Fibroblast of the aortic adventitia (primary cell): ENCODE measurements around the gene PPM1E. TPM values are rescaled to one million over a fixed set of nuclear protein-coding genes. Genes with fewer than 3 reads are reported as not detected.
A peak's percentile ranks its signal among the peaks of the same experiment; 100 is the strongest.

Experiments
- DNase-seq: peaks from one replicate; pipeline ENCODE4 v3.0.0-alpha.2; 2010; ENCODE audit warnings: low read depth
- H3K4me3 ChIP-seq: 2 replicates; pipeline ENCODE4 v1.5.1; 2011; ENCODE audit warnings: low read depth, mild to moderate bottlenecking, control low read depth, low read length, moderate library complexity
- total RNA-seq: library from RNA; depleted of rRNA; stranded (reverse); fragments of >200 nt; gene quantifications from 2 replicates; pipeline ENCODE4 v1.2.3, GENCODE V29; 2012; ENCODE audit warnings: low replicate concordance
- TF ChIP-seq, protein P1 (sequence below): IDR thresholded peaks from 2 replicates; pipeline ENCODE4 v1.5.1; 2011; ENCODE audit warnings: mild to moderate bottlenecking, low read length, control low read depth, inconsistent platforms; ENCODE audit not compliant: insufficient read depth

Gene PPM1E
- total RNA-seq, 1 donor, result 0.45 TPM

DNA sequence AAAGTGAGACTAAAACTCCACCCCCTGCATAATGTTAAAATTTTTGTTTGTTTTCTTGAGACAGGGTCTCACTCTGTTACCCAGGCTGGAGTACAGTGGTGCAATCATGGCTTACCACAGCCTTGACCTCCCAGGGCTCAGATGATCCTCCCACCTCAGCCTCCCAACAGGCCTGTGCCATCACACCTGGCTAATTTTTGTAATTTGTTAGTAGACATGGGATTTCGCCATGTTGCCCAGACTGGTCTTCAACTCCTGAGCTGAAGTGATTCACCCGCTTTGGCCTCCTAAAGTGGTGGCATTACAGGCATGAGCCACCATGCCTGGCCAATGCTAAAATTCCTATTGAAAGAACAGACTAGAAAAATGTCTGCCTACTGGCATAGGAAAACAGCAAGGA, 247.2 kb downstream of the PPM1E start:
- no peak for DNase-seq
- TF ChIP-seq, protein P1, sequence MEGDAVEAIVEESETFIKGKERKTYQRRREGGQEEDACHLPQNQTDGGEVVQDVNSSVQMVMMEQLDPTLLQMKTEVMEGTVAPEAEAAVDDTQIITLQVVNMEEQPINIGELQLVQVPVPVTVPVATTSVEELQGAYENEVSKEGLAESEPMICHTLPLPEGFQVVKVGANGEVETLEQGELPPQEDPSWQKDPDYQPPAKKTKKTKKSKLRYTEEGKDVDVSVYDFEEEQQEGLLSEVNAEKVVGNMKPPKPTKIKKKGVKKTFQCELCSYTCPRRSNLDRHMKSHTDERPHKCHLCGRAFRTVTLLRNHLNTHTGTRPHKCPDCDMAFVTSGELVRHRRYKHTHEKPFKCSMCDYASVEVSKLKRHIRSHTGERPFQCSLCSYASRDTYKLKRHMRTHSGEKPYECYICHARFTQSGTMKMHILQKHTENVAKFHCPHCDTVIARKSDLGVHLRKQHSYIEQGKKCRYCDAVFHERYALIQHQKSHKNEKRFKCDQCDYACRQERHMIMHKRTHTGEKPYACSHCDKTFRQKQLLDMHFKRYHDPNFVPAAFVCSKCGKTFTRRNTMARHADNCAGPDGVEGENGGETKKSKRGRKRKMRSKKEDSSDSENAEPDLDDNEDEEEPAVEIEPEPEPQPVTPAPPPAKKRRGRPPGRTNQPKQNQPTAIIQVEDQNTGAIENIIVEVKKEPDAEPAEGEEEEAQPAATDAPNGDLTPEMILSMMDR, result no peak
- no peak overlapping the region for H3K4me3 ChIP-seq

DNA sequence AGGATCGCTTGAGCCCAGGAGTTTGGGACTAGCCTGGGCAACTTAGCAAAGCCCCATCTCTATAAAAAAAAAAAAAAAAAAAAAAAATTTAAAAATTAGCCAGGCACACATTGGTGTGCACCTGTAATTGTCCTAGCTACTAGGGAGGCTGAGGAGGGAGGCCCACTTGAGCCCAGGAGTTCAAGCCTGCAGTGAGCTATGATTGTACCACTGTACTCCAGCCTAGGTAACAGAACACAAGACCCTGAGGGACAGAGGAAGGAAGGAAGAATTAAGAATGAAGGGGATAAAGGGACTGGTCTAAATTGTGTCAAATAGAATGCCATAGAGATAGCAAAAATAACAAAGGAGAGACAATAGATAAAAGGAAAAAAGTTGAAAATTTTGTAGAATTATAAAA, 248.2 kb downstream of the PPM1E start:
- no peak for DNase-seq
- TF ChIP-seq, protein P1, result no peak

DNA sequence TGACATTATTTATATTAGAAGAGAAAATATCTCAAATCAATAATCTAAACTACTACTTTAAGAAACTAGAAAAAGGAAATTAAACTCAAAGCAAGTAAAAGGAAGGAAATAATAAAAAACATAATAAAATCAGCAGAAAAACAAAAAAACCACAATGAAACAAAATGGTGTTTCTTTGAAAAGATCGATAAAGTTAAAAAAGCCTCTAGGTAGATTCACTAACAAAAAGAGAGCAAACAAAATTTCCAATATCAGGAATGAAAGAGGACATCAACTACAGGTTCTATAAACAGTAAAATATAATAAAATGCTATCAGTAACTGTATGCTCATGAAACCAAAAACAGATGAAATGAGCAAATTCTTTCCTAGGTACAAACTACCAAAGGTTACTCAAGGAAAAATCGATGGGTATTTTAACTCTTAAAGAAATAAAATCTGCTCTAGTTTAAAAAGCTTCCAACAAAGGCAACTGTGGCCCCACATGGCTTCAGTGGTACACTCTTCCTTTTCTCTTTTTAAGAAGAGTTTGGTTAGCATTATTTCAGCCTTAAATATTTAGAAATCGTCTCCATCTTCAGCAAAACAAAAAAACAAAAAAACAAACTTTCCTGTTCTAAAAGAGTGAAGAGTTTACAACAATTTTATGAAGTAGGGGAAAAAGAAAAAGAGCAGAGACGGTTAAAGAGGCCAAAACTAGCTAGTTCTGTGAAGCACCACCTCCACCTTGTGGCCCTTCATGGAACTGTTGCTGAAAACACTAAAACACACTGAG, 248.9 kb downstream of the PPM1E start:
- TF ChIP-seq, protein P1, result peak; percentile 97
- DNase-seq, result peak; percentile 76
- no peak overlapping the region for H3K4me3 ChIP-seq

More for the DNA sequence above, 248.2 kb downstream of the PPM1E start:
- no peak overlapping the region for H3K4me3 ChIP-seq

GRCh38 chr17:59007995-59008394, 252.3 kb downstream of the PPM1E start:
- DNase-seq, result no peak
- TF ChIP-seq, protein P1, result no peak
- H3K4me3 ChIP-seq, result no peak overlapping the region

DNA sequence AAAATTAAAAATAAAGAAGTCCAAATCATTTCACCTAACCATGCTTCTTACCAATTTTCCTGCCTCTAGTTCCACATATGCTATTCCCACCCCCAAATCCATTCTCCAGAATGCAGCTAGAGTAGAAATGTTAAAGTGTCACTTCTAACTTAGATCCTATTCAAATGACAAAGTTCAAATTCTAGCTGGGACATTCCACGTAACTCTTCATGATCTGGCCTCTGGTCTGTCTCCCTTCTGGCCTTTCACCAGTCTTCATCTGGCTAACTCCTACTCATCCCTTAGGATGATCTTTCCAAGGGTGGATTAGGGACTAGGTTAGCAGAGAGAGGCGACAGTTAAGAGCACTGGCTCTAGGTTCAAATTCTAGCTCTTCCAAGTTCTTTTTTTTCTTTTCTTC, 253.1 kb downstream of the PPM1E start:
- TF ChIP-seq, protein P1, result no peak
- no peak for DNase-seq

GRCh38 chr17:59010026-59010425, 254.4 kb downstream of the PPM1E start:
- no peak for DNase-seq
- no peak overlapping the region for H3K4me3 ChIP-seq
- TF ChIP-seq, protein P1, result no peak

More for the DNA sequence above, 253.1 kb downstream of the PPM1E start:
- H3K4me3 ChIP-seq, result no peak overlapping the region
